Daoy (cell line): ENCODE measurements around the gene DMXL1. TPM values are rescaled to one million over a fixed set of nuclear protein-coding genes. Genes with fewer than 3 reads are reported as not detected.

ENCODE experiments used
- DNase-seq: peaks from one replicate; pipeline ENCODE4 v3.0.0-alpha.2; 2015; ENCODE audit warnings: low read depth
- total RNA-seq: library from RNA; depleted of rRNA; stranded (reverse); fragments of >200 nt; shearing (Covaris generic); gene quantifications from 2 replicates; pipeline ENCODE4 v1.2.3, GENCODE V29; 2014

The DMXL1 gene
- total RNA-seq, 1 experiment from 2014 or later = 23.6 TPM

GRCh38 chr5:119270960-119271757 is 200.3 kb downstream of the DMXL1 start:
- no peak for DNase-seq

- DNase-seq = no peak
Observed at GRCh38 chr5:119271758-119272730, 201.2 kb downstream of the DMXL1 start.

- DNase-seq = no peak
Observed at GRCh38 chr5:119273391-119273839, 202.5 kb downstream of the DMXL1 start.

GRCh38 chr5:119274030-119274766 is 203.3 kb downstream of the DMXL1 start:
- DNase-seq = peak; percentile 36

- peak; percentile 77 for DNase-seq
Observed at GRCh38 chr5:119274767-119275130, 203.9 kb downstream of the DMXL1 start.

- peak; percentile 65 for DNase-seq
Observed at GRCh38 chr5:119275146-119275545, 204.3 kb downstream of the DMXL1 start.

- no peak for DNase-seq
Observed at GRCh38 chr5:119275601-119276173, 204.8 kb downstream of the DMXL1 start.

- DNase-seq = no peak
Observed at GRCh38 chr5:119276978-119277377, 206.1 kb downstream of the DMXL1 start.

GRCh38 chr5:119279093-119279492 is 208.2 kb downstream of the DMXL1 start:
- no peak for DNase-seq

- no peak for DNase-seq
Observed at GRCh38 chr5:119280380-119280779, 209.5 kb downstream of the DMXL1 start.

GRCh38 chr5:119282628-119283027 is 211.7 kb downstream of the DMXL1 start:
- no peak for DNase-seq

GRCh38 chr5:119284031-119284430 is 213.1 kb downstream of the DMXL1 start:
- no peak for DNase-seq

- DNase-seq = peak; percentile 43
Observed at GRCh38 chr5:119285070-119285916, 214.4 kb downstream of the DMXL1 start.

GRCh38 chr5:119286511-119287488 is 215.9 kb downstream of the DMXL1 start:
- DNase-seq = no peak

GRCh38 chr5:119287547-119288111 is 216.7 kb downstream of the DMXL1 start:
- DNase-seq = peak; percentile 89

- DNase-seq = peak; percentile 59
Observed at GRCh38 chr5:119288379-119289033, 217.6 kb downstream of the DMXL1 start.

- DNase-seq = no peak
Observed at GRCh38 chr5:119289438-119290044, 218.7 kb downstream of the DMXL1 start.

GRCh38 chr5:119290161-119290569 is 219.3 kb downstream of the DMXL1 start:
- peak; percentile 48 for DNase-seq
